LHCN-M2 (cell line): ENCODE results near the gene DEAF1. TPM values are rescaled to one million over a fixed set of nuclear protein-coding genes. Genes with fewer than 3 reads are reported as not detected.
A peak's percentile ranks its signal among the peaks of the same experiment; 100 is the strongest.
"Not testable (repeated sequence)": the region's sequence is repeated elsewhere in the genome, so short reads cannot be mapped to it uniquely, and the experiment has no call there.

Experiments
- DNase-seq: peaks from one replicate; pipeline ENCODE4 v3.0.0-alpha.2; 2012; ENCODE audit warnings: low read depth
- polyA plus RNA-seq: library from polyadenylated mRNA; unstranded; fragments of >200 nt; gene quantifications from one replicate; pipeline ENCODE4 v1.2.1, GENCODE V29; 2012; ENCODE audit warnings: missing spikeins
- total RNA-seq: library from RNA; depleted of rRNA; stranded (reverse); fragments of >200 nt; gene quantifications from 2 replicates; pipeline ENCODE4 v1.2.3, GENCODE V29; 2014; rRNA removed

The DEAF1 gene
- total RNA-seq = 30.2 and 39.4 TPM in 2 replicates
- 26.4 TPM for polyA plus RNA-seq

- DNase-seq = peak; percentile 94
Measured at GRCh38 chr11:694563-695287, at the start of gene DEAF1. TSS of gene DEAF1 (minus strand) at chr11:695222. CDS start at chr11:695047, 175 bp downstream.

GRCh38 chr11:742571-743201 is 47.7 kb upstream of the DEAF1 start:
- DNase-seq = no peak

- DNase-seq = no peak
Measured at GRCh38 chr11:742156-742546, 47.1 kb upstream of the DEAF1 start.

- not testable (repeated sequence) for DNase-seq
Measured at GRCh38 chr11:737899-738298, 42.9 kb upstream of the DEAF1 start.

GRCh38 chr11:737366-737765 is 42.3 kb upstream of the DEAF1 start:
- DNase-seq = no peak

GRCh38 chr11:734541-734940 is 39.5 kb upstream of the DEAF1 start:
- DNase-seq = not testable (repeated sequence)

- DNase-seq = no peak
Measured at GRCh38 chr11:733072-733471, 38.0 kb upstream of the DEAF1 start.

GRCh38 chr11:729492-730074 is 34.6 kb upstream of the DEAF1 start:
- DNase-seq = no peak

- no peak for DNase-seq
Measured at GRCh38 chr11:728901-729491, 34.0 kb upstream of the DEAF1 start.

GRCh38 chr11:727859-728748 is 33.1 kb upstream of the DEAF1 start:
- DNase-seq = peak; percentile 91

- DNase-seq = no peak
Measured at GRCh38 chr11:727281-727701, 32.3 kb upstream of the DEAF1 start.

- no peak for DNase-seq
Measured at GRCh38 chr11:726278-727220, 31.5 kb upstream of the DEAF1 start.

GRCh38 chr11:725624-726202 is 30.7 kb upstream of the DEAF1 start:
- DNase-seq = no peak

GRCh38 chr11:724778-725386 is 29.9 kb upstream of the DEAF1 start:
- no peak for DNase-seq

GRCh38 chr11:724049-724777 is 29.2 kb upstream of the DEAF1 start:
- DNase-seq = no peak

GRCh38 chr11:723120-723883 is 28.3 kb upstream of the DEAF1 start:
- peak; percentile 51 for DNase-seq

GRCh38 chr11:722346-722811 is 27.4 kb upstream of the DEAF1 start:
- no peak for DNase-seq
